Cardiac muscle cell (in vitro differentiated cells and primary cell): ENCODE data around the gene FHOD1. TPM values are rescaled to one million over a fixed set of nuclear protein-coding genes. Genes with fewer than 3 reads are reported as not detected.

Experiments
- DNase-seq, 2 donors: peaks; one replicate each; pipeline versions ENCODE4 v3.0.0 to v3.0.0-alpha.2; 2010 to 2017; ENCODE audit warnings: low read depth in 1 of 2, low spot score in 1 of 2
- H3K27ac ChIP-seq: fragments of 200-600 bp; sonication (generic); 2 replicates; pipeline ENCODE4 v1.5.1; 2016
- H3K27me3 ChIP-seq: fragments of 200-600 bp; sonication (generic); 2 replicates; pipeline ENCODE4 v1.6.0; 2016; ENCODE audit warnings: control low read depth
- H3K36me3 ChIP-seq: fragments of 200-600 bp; sonication (generic); 2 replicates; pipeline ENCODE4 v1.5.1; 2016; ENCODE audit warnings: control low read depth
- H3K4me1 ChIP-seq: fragments of 200-600 bp; sonication (generic); 2 replicates; pipeline ENCODE4 v1.8.1; 2017; ENCODE audit warnings: low read depth, mild to moderate bottlenecking, mixed run types
- H3K4me3 ChIP-seq: fragments of 200-600 bp; sonication (generic); 2 replicates; pipeline ENCODE4 v1.5.1; 2016; ENCODE audit warnings: mild to moderate bottlenecking
- H3K9me3 ChIP-seq: fragments of 200-600 bp; sonication (generic); 2 replicates; pipeline ENCODE4 v1.5.1; 2017; ENCODE audit warnings: low read depth, mild to moderate bottlenecking, control low read depth
- CTCF ChIP-seq: IDR thresholded peaks from 2 replicates; pipeline ENCODE4 v1.5.1; 2012; ENCODE audit warnings: low read depth, mild to moderate bottlenecking, low read length
- polyA plus RNA-seq: library from polyadenylated mRNA; unstranded; fragments of >200 nt; fragmentation: Nextera tagmentation; extraction: Ambion mirVana; gene quantifications from 2 replicates; pipeline ENCODE4 v1.2.1, GENCODE V29; 2016
- total RNA-seq: library from RNA; depleted of rRNA; stranded (reverse); fragments of >200 nt; gene quantifications from 2 replicates; pipeline ENCODE4 v1.2.3, GENCODE V29; 2016

FHOD1 gene
- total and polyA plus RNA-seq, 2 experiments from 2014 or later: 17.9 to 18.5 TPM

- H3K4me1 ChIP-seq: peaks cover 4% of the 10 kb centered on the region
- no peak overlapping the region for H3K27ac ChIP-seq
- H3K36me3 ChIP-seq: no peaks in the 10 kb centered on the region
- H3K27me3 ChIP-seq: peaks cover 16% of the 10 kb centered on the region
- TF ChIP-seq CTCF: no peak
- peak overlapping the region; percentile 61 for H3K4me3 ChIP-seq
- H3K9me3 ChIP-seq: no peaks in the 10 kb centered on the region
- no peak for DNase-seq
Observed at GRCh38 chr16:67183284-67183626, 64.0 kb downstream of the FHOD1 start.

GRCh38 chr16:67182288-67182687 is 65.0 kb downstream of the FHOD1 start:
- TF ChIP-seq CTCF: no peak
- no peak for DNase-seq
- Histone ChIP-seq H3K27me3 (peaks cover 25% of the 10 kb centered on the region), H3K36me3 (no peaks in the 10 kb centered on the region), H3K4me3 (no peak overlapping the region), H3K27ac (no peak overlapping the region), H3K4me1 (peaks cover 4% of the 10 kb centered on the region), H3K9me3 (no peaks in the 10 kb centered on the region)

GRCh38 chr16:67181346-67181745 is 65.9 kb downstream of the FHOD1 start:
- H3K36me3 ChIP-seq: no peaks in the 10 kb centered on the region
- peaks cover 4% of the 10 kb centered on the region for H3K4me1 ChIP-seq
- no peak for TF ChIP-seq CTCF
- no peak overlapping the region for H3K27ac ChIP-seq
- H3K27me3 ChIP-seq: peaks cover 27% of the 10 kb centered on the region
- H3K4me3 ChIP-seq: no peak overlapping the region
- H3K9me3 ChIP-seq: no peaks in the 10 kb centered on the region
- peak in 1 of 2 donors; percentile 89 for DNase-seq

GRCh38 chr16:67180166-67180565 is 67.1 kb downstream of the FHOD1 start:
- H3K9me3 ChIP-seq: no peaks in the 10 kb centered on the region
- no peak overlapping the region for H3K4me3 ChIP-seq
- DNase-seq: no peak
- H3K27me3 ChIP-seq: peaks cover 33% of the 10 kb centered on the region
- no peaks in the 10 kb centered on the region for H3K36me3 ChIP-seq
- H3K27ac ChIP-seq: no peak overlapping the region
- peaks cover 4% of the 10 kb centered on the region for H3K4me1 ChIP-seq
- no peak for TF ChIP-seq CTCF

GRCh38 chr16:67179421-67180080 is 67.7 kb downstream of the FHOD1 start:
- Histone ChIP-seq H3K9me3 (no peaks in the 10 kb centered on the region), H3K4me3 (no peak overlapping the region), H3K4me1 (peaks cover 6% of the 10 kb centered on the region), H3K27me3 (peaks cover 33% of the 10 kb centered on the region), H3K27ac (no peak overlapping the region), H3K36me3 (no peaks in the 10 kb centered on the region)
- DNase-seq: no peak
- TF ChIP-seq CTCF: no peak

Other genes with a start within 250 kb of the FHOD1 start
- gene CBFB, start 218.3 kb downstream of the FHOD1 start, total RNA-seq: 94.8 and 197 TPM in 2 replicates
- gene CBFB, start 218.3 kb downstream of the FHOD1 start, polyA plus RNA-seq: 66.3 and 78.5 TPM in 2 replicates
- 10.3 and 10.8 TPM in 2 replicates for gene PHAF1, start 137.5 kb downstream of the FHOD1 start, total RNA-seq
- gene PHAF1, start 137.5 kb downstream of the FHOD1 start, polyA plus RNA-seq: 18.1 and 18.4 TPM in 2 replicates
- 28.0 and 34.7 TPM in 2 replicates for gene B3GNT9, start 96.5 kb downstream of the FHOD1 start, total RNA-seq
- gene B3GNT9, start 96.5 kb downstream of the FHOD1 start, polyA plus RNA-seq: 18.0 and 30.4 TPM in 2 replicates
- gene TRADD, start 87.6 kb downstream of the FHOD1 start, total RNA-seq: 5.4 and 12.2 TPM in 2 replicates
- 6.7 and 11.9 TPM in 2 replicates for gene TRADD, start 87.6 kb downstream of the FHOD1 start, polyA plus RNA-seq
- gene FBXL8, start 87.5 kb downstream of the FHOD1 start, total RNA-seq: 8.7 and 9.0 TPM in 2 replicates
- 6.8 and 9.3 TPM in 2 replicates for gene FBXL8, start 87.5 kb downstream of the FHOD1 start, polyA plus RNA-seq
- gene HSF4, start 82.7 kb downstream of the FHOD1 start, total RNA-seq: 0.63 and 7.9 TPM in 2 replicates
- gene HSF4, start 82.7 kb downstream of the FHOD1 start, polyA plus RNA-seq: 1.7 and 2.6 TPM in 2 replicates
- 33.7 and 40.6 TPM in 2 replicates for gene NOL3, start 76.9 kb downstream of the FHOD1 start, total RNA-seq
- gene NOL3, start 76.9 kb downstream of the FHOD1 start, polyA plus RNA-seq: 19.4 and 31.1 TPM in 2 replicates
- gene MATCAP1, start 63.5 kb downstream of the FHOD1 start, total RNA-seq: 57.8 and 78.1 TPM in 2 replicates
- 47.8 and 53.7 TPM in 2 replicates for gene MATCAP1, start 63.5 kb downstream of the FHOD1 start, polyA plus RNA-seq
- gene EXOC3L1, start 57.3 kb downstream of the FHOD1 start, total RNA-seq: 2.9 and 3.7 TPM in 2 replicates
- 2.8 and 4.3 TPM in 2 replicates for gene EXOC3L1, start 57.3 kb downstream of the FHOD1 start, polyA plus RNA-seq
- gene E2F4, start 55.3 kb downstream of the FHOD1 start, total RNA-seq: 85.2 and 99.4 TPM in 2 replicates
- 66.2 and 68.0 TPM in 2 replicates for gene E2F4, start 55.3 kb downstream of the FHOD1 start, polyA plus RNA-seq
- gene ELMO3, start 48.4 kb downstream of the FHOD1 start, total RNA-seq: 0.28 and 1.1 TPM in 2 replicates
- 0.15 and 0.97 TPM in 2 replicates for gene ELMO3, start 48.4 kb downstream of the FHOD1 start, polyA plus RNA-seq
- 29.6 and 30.2 TPM in 2 replicates for gene TMEM208, start 20.4 kb downstream of the FHOD1 start, total RNA-seq
- gene TMEM208, start 20.4 kb downstream of the FHOD1 start, polyA plus RNA-seq: 64.5 and 89.0 TPM in 2 replicates
- 1.6 and 4.6 TPM in 2 replicates for gene SLC9A5, start 1.5 kb upstream of the FHOD1 start, total RNA-seq
- 4.5 and 8.4 TPM in 2 replicates for gene SLC9A5, start 1.5 kb upstream of the FHOD1 start, polyA plus RNA-seq
- 3.6 and 6.8 TPM in 2 replicates for gene PLEKHG4, start 32.1 kb upstream of the FHOD1 start, total RNA-seq
- 1.0 and 5.2 TPM in 2 replicates for gene PLEKHG4, start 32.1 kb upstream of the FHOD1 start, polyA plus RNA-seq
- 0.21 and 1.9 TPM in 2 replicates for gene KCTD19, start 79.3 kb upstream of the FHOD1 start, total RNA-seq
- gene KCTD19, start 79.3 kb upstream of the FHOD1 start, polyA plus RNA-seq: 1.6 TPM in 1 of 2 replicates, not detected in the other
- gene LRRC36, start 79.3 kb upstream of the FHOD1 start, total RNA-seq: 0.11 and 0.45 TPM in 2 replicates
- 0.75 TPM in 1 of 2 replicates, not detected in the other for gene LRRC36, start 79.3 kb upstream of the FHOD1 start, polyA plus RNA-seq
- 2.5 and 4.6 TPM in 2 replicates for gene TPPP3, start 146.0 kb upstream of the FHOD1 start, total RNA-seq
- gene TPPP3, start 146.0 kb upstream of the FHOD1 start, polyA plus RNA-seq: 6.2 and 7.2 TPM in 2 replicates
- 17.4 and 18.7 TPM in 2 replicates for gene ZDHHC1, start 169.0 kb upstream of the FHOD1 start, total RNA-seq
- gene ZDHHC1, start 169.0 kb upstream of the FHOD1 start, polyA plus RNA-seq: 19.1 and 22.4 TPM in 2 replicates
- gene HSD11B2, start 183.6 kb upstream of the FHOD1 start, total RNA-seq: 0.28 and 0.36 TPM in 2 replicates
- gene HSD11B2, start 183.6 kb upstream of the FHOD1 start, polyA plus RNA-seq: 0.26 and 0.84 TPM in 2 replicates
- gene ATP6V0D1, start 233.7 kb upstream of the FHOD1 start, total RNA-seq: 74.5 and 140 TPM in 2 replicates
- 139 and 203 TPM in 2 replicates for gene ATP6V0D1, start 233.7 kb upstream of the FHOD1 start, polyA plus RNA-seq
- not detected in 2 replicates for gene AGRP, start 236.1 kb upstream of the FHOD1 start, total RNA-seq
- 0.71 TPM in 1 of 2 replicates, not detected in the other for gene AGRP, start 236.1 kb upstream of the FHOD1 start, polyA plus RNA-seq